RWPE1 (cell line): ENCODE results near the gene PDE1A.

Experiments used
- CTCF ChIA-PET: fragments of 350-600 bp; sonication (Branson Sonifier 250); formaldehyde crosslinking; extraction: SDS; loops from one replicate; lab custom pipeline; 2021; lab: Yijun Ruan, JAX
- POLR2A ChIA-PET: fragments of 400-600 bp; formaldehyde crosslinking; extraction: SDS; loops from one replicate; lab custom pipeline; 2020; ENCODE audit warnings: antibody characterized with exemption; ENCODE audit not compliant: low non-redundant PET; lab: Yijun Ruan, JAX
- DNase-seq: peaks from one replicate; pipeline ENCODE4 v3.0.0; 2012; ENCODE audit warnings: low spot score
- H3K27ac ChIP-seq: fragments of 450-650 bp; 2 replicates; pipeline ENCODE4 v1.5.1; 2017
- TF ChIP-seq, protein P1 (sequence below): fragments of 450-650 bp; conservative IDR thresholded peaks from 2 replicates; pipeline ENCODE4 v1.5.1; 2017; ENCODE audit warnings: low read depth, mild to moderate bottlenecking

Gene PDE1A

DNA sequence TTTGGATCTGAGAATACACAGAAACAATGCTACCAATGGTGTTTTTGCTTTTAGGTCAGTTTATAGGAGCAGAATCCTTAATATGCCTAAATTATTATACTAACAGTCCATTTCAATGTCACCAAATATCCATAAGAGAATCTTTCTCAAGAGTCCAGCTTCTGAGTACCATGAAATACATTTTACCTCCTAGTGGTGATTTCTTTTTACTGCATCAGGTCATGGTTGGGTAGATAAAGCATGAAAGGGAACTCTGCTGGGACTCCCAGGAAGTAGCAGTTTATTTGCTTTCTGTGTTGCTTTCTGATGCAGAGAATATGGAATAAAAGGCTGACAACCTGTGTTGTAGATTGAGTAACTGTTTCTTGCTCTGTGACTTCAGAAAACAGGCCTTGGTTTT, 325.6 kb downstream of the PDE1A start:
- DNase-seq: peak; percentile 4
- ChIA-PET CTCF (interaction anchor here (0.8 to 1.0 kb wide), 2 partner anchors 10 to 12 kb away, joined by 3 read pairs; no protein-coding TSS in a partner anchor), POLR2A (no interaction called here)
- TF ChIP-seq, protein P1, sequence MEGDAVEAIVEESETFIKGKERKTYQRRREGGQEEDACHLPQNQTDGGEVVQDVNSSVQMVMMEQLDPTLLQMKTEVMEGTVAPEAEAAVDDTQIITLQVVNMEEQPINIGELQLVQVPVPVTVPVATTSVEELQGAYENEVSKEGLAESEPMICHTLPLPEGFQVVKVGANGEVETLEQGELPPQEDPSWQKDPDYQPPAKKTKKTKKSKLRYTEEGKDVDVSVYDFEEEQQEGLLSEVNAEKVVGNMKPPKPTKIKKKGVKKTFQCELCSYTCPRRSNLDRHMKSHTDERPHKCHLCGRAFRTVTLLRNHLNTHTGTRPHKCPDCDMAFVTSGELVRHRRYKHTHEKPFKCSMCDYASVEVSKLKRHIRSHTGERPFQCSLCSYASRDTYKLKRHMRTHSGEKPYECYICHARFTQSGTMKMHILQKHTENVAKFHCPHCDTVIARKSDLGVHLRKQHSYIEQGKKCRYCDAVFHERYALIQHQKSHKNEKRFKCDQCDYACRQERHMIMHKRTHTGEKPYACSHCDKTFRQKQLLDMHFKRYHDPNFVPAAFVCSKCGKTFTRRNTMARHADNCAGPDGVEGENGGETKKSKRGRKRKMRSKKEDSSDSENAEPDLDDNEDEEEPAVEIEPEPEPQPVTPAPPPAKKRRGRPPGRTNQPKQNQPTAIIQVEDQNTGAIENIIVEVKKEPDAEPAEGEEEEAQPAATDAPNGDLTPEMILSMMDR: no peak
- H3K27ac ChIP-seq: no peak overlapping the region

DNA sequence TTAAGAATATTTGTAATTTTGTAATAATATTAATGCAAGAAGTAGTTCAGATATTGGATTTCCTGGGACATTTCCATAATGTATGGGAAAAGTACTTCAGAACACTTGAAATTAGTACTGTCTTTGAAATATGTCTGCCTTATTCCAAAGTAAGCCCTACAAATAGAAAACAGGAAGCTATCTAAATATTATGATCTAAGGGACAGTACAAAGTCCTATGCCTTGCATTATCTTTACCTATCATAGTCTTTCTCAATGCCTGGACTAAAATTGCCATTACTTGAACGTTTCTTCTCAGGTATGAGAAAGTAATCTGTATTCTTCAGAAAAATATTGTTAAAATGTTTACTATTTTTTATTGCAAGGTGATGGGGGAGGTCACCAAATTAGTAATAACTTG, 328.2 kb downstream of the PDE1A start:
- no peak for DNase-seq
- no peak overlapping the region for H3K27ac ChIP-seq
- ChIA-PET POLR2A (no interaction called here), CTCF (no interaction called here)
- TF ChIP-seq, protein P1: no peak

DNA sequence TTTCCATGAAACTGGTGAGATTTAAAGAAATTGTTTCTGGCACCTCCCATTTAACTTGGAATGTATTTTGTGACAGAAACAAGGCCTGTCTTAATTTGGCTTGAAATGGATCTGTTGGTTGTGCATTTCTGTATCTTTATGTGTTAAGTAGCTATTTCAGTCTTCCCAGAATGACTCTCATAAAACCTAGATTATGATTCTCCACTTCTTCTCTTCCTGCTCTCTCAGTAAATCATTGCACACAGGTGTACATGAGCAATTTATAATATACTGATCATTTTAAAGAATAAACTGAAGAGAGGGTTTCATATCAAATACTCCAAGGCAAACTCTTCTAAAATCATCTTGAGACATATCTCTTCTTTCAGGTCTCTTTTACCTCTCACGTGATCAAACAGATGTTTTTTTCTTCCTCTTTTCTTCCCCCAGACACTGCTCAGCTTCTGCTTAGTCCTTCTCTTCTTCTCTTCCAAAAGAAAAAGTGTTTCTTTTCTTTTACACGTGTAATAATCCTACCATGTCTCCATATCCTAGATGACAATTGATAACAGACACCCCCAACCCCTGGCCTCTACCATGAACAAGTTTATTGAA, 329.2 kb downstream of the PDE1A start:
- H3K27ac ChIP-seq: no peak overlapping the region
- ChIA-PET CTCF (no interaction called here), POLR2A (no interaction called here)
- TF ChIP-seq, protein P1: no peak
- no peak for DNase-seq

DNA sequence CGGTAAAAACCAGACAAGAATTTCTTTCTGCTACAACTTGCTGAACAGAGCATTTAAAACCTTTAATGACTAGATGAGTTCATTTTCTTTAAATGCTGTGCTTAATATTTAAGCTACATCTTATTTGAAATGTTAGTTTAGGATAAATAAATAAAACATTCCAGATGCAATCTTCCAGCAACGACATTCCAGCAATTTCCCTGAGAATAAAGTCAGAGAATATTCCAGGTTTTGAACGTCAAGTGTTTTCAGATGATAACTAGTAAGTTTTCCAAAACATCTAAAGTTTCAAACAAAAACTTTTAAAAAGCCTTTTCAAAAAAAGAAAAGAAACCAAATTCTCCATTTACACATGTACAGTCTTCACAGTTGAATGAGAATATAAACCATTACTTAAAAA, 336.4 kb downstream of the PDE1A start:
- CTCF ChIA-PET: interaction anchor here (0.5 to 1.1 kb wide), 3 partner anchors 11 to 23 kb away, joined by 3 to 5 read pairs (median 4); no protein-coding TSS in a partner anchor
- POLR2A ChIA-PET: no interaction called here
- TF ChIP-seq, protein P1: no peak
- H3K27ac ChIP-seq: no peak overlapping the region
- no peak for DNase-seq
